A549 (cell line): Measurements from ENCODE around the gene SRGAP3.

Experiments used
- MYC ChIP-seq: IDR thresholded peaks from 2 replicates; pipeline ENCODE4 v1.6.1; 2012; ENCODE audit warnings: mild to moderate bottlenecking, inconsistent platforms, low read length, improper control_type of control experiment, borderline replicate concordance
- POLR2A ChIP-seq: IDR thresholded peaks from 2 replicates; pipeline ENCODE4 v1.6.1; 2012; ENCODE audit warnings: mild to moderate bottlenecking, low read length

- TF ChIP-seq POLR2A (no peak), MYC (no peak)
Observed at GRCh38 chr3:9013782-9014563, 235.5 kb downstream of the SRGAP3 start.
